GM12878 (cell line): ENCODE results near the gene XPNPEP2.

Source experiments
- EP300 ChIP-seq, 2 experiments: fragments of 150-350 bp in 1 of 2; IDR thresholded peaks; 2 replicates each; pipeline ENCODE4 v1.6.1; 2011 to 2012; ENCODE audit warnings: low read depth in 2 of 2, low read length in 2 of 2, borderline replicate concordance in 1 of 2, improper control_type of control experiment in 1 of 2, inconsistent platforms in 1 of 2; ENCODE audit not compliant: control insufficient read depth in 1 of 2
- FOS ChIP-seq: IDR thresholded peaks from 3 replicates; pipeline ENCODE4 v1.6.1; 2011; ENCODE audit warnings: borderline replicate concordance; ENCODE audit not compliant: insufficient read length; ENCODE audit errors: extremely low read depth
- HDAC2 ChIP-seq: fragments of 200-600 bp; sonication (generic); IDR thresholded peaks from 2 replicates; pipeline ENCODE4 v1.6.1; 2017
- MEF2B ChIP-seq: fragments of 450-650 bp; IDR thresholded peaks from 2 replicates; pipeline ENCODE4 v1.6.1; 2018; ENCODE audit warnings: mild to moderate bottlenecking, moderate library complexity; ENCODE audit not compliant: partially characterized antibody, poor library complexity, severe bottlenecking
- NR2C1 ChIP-seq: fragments of 450-650 bp; IDR thresholded peaks from 2 replicates; pipeline ENCODE4 v1.6.1; 2017; ENCODE audit warnings: antibody characterized with exemption, mild to moderate bottlenecking, moderate library complexity
- POLR2A ChIP-seq: IDR thresholded peaks from 2 replicates; pipeline ENCODE4 v1.6.1; 2011; ENCODE audit warnings: low read depth, mild to moderate bottlenecking, low read length
- SIN3A ChIP-seq: IDR thresholded peaks from 2 replicates; pipeline ENCODE4 v1.6.1; 2012; ENCODE audit warnings: low read depth, low read length, improper control_type of control experiment
- SMC3 ChIP-seq: IDR thresholded peaks from 2 replicates; pipeline ENCODE4 v1.6.1; 2011; ENCODE audit warnings: low read length, improper control_type of control experiment, borderline replicate concordance
- TARDBP ChIP-seq: IDR thresholded peaks from 2 replicates; pipeline ENCODE4 v1.6.1; 2016; ENCODE audit warnings: borderline replicate concordance
- YY1 ChIP-seq: IDR thresholded peaks from 2 replicates; pipeline ENCODE4 v1.6.1; 2011; ENCODE audit warnings: low read depth, mild to moderate bottlenecking, low read length
- ZNF274 ChIP-seq: IDR thresholded peaks from one replicate; pipeline ENCODE4 v1.8.0; 2011; ENCODE audit not compliant: insufficient read length, insufficient read depth
- TF ChIP-seq, protein P1 (sequence below), 3 experiments: IDR thresholded peaks in 2 of 3; conservative IDR thresholded peaks in 1 of 3; 2 replicates each; pipeline ENCODE4 v1.5.1; 2011; ENCODE audit warnings: low read depth in 3 of 3, low read length in 3 of 3, mild to moderate bottlenecking in 3 of 3, control low read depth in 2 of 3, moderate library complexity in 2 of 3, inconsistent platforms in 1 of 3, mixed read lengths in 1 of 3; ENCODE audit not compliant: control insufficient read depth in 2 of 3, insufficient read depth in 1 of 3; ENCODE audit errors: extremely low read depth in 1 of 3
- TF ChIP-seq, protein P2 (sequence below): IDR thresholded peaks from 2 replicates; pipeline ENCODE4 v1.6.1; 2011; ENCODE audit warnings: low read depth, low read length, improper control_type of control experiment, borderline replicate concordance

DNA sequence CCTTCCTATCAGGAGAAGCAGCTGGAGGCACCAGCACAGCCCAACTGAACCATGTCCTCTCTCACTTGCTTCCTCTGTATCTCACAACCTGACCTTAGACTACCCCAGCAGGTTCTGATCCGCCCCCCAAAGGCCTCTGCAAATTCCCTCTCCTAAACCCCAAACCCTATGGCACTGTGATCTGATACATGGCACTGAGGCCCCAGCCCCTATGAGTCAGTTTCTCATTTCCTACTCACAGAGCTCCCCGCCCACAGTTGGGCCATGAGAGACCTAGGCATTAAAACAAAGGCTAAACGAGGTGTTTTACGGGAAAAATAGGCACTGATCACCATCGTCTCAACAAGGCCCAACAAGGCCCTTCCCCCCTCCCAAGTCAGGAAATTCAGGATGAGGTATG lies 60.1 kb downstream of the XPNPEP2 start:
- no peak for TF ChIP-seq SMC3
- TF ChIP-seq, protein P1, sequence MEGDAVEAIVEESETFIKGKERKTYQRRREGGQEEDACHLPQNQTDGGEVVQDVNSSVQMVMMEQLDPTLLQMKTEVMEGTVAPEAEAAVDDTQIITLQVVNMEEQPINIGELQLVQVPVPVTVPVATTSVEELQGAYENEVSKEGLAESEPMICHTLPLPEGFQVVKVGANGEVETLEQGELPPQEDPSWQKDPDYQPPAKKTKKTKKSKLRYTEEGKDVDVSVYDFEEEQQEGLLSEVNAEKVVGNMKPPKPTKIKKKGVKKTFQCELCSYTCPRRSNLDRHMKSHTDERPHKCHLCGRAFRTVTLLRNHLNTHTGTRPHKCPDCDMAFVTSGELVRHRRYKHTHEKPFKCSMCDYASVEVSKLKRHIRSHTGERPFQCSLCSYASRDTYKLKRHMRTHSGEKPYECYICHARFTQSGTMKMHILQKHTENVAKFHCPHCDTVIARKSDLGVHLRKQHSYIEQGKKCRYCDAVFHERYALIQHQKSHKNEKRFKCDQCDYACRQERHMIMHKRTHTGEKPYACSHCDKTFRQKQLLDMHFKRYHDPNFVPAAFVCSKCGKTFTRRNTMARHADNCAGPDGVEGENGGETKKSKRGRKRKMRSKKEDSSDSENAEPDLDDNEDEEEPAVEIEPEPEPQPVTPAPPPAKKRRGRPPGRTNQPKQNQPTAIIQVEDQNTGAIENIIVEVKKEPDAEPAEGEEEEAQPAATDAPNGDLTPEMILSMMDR (IDR thresholded peaks at IDR 0.05 in 2 of 3, conservative IDR thresholded peaks at IDR 0.05 in 1 of 3; ENCODE audit: control insufficient read depth in 2 of 3, extremely low read depth in 1 of 3, insufficient read depth in 1 of 3, low read depth in 3 of 3, low read length in 3 of 3): no peak
- no peak for TF ChIP-seq ZNF274
- no peak for TF ChIP-seq EP300 (IDR thresholded peaks at IDR 0.05; ENCODE audit: borderline replicate concordance in 1 of 2, control insufficient read depth in 1 of 2, low read depth in 2 of 2, low read length in 2 of 2)
- TF ChIP-seq, protein P2, sequence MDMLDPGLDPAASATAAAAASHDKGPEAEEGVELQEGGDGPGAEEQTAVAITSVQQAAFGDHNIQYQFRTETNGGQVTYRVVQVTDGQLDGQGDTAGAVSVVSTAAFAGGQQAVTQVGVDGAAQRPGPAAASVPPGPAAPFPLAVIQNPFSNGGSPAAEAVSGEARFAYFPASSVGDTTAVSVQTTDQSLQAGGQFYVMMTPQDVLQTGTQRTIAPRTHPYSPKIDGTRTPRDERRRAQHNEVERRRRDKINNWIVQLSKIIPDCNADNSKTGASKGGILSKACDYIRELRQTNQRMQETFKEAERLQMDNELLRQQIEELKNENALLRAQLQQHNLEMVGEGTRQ: no peak
- TF ChIP-seq SIN3A: no peak
- TF ChIP-seq MEF2B: no peak
- TF ChIP-seq TARDBP: no peak
- TF ChIP-seq HDAC2: no peak
- no peak for TF ChIP-seq POLR2A
- TF ChIP-seq YY1: no peak
- no peak for TF ChIP-seq NR2C1
- no peak for TF ChIP-seq FOS
